GM18870 (cell line): ENCODE results near the gene HMOX1.

Experiments
- ATAC-seq: cut with Tn5 transposase; IDR thresholded peaks from one replicate; pipeline ENCODE4 v1.9.1; 2021; ENCODE audit warnings: moderate library complexity; ENCODE audit not compliant: unreplicated experiment

The HMOX1 gene

GRCh38 chr22:35380537-35381423 lies at the start of gene HMOX1:
Gene HMOX1, plus strand, starts transcription at chr22:35381096. Its CDS starts 78 bp downstream, at chr22:35381174.
- ATAC-seq = no peak

- no peak for ATAC-seq
These were observed 48.6 kb upstream of the HMOX1 start for GRCh38 chr22:35332278-35332677.

GRCh38 chr22:35333220-35333619 lies 47.7 kb upstream of the HMOX1 start:
- ATAC-seq = no peak

GRCh38 chr22:35334004-35334403 lies 46.9 kb upstream of the HMOX1 start:
- ATAC-seq = no peak

- no peak for ATAC-seq
These were observed 45.4 kb upstream of the HMOX1 start for GRCh38 chr22:35335468-35335867.

- ATAC-seq = no peak
These were observed 44.7 kb upstream of the HMOX1 start for GRCh38 chr22:35335936-35336781.

GRCh38 chr22:35337932-35338331 lies 43.0 kb upstream of the HMOX1 start:
- ATAC-seq = no peak

GRCh38 chr22:35341090-35341874 lies 39.6 kb upstream of the HMOX1 start:
- no peak for ATAC-seq

- no peak for ATAC-seq
These were observed 38.5 kb upstream of the HMOX1 start for GRCh38 chr22:35342390-35342789.

- no peak for ATAC-seq
These were observed 37.0 kb upstream of the HMOX1 start for GRCh38 chr22:35343664-35344550.

- ATAC-seq = no peak
These were observed 35.8 kb upstream of the HMOX1 start for GRCh38 chr22:35344956-35345690.

GRCh38 chr22:35345808-35346505 lies 34.9 kb upstream of the HMOX1 start:
- ATAC-seq = no peak

- ATAC-seq = no peak
These were observed 34.2 kb upstream of the HMOX1 start for GRCh38 chr22:35346596-35347220.

GRCh38 chr22:35347462-35347861 lies 33.4 kb upstream of the HMOX1 start:
- ATAC-seq = no peak

GRCh38 chr22:35348026-35348590 lies 32.8 kb upstream of the HMOX1 start:
- no peak for ATAC-seq

GRCh38 chr22:35348703-35349102 lies 32.2 kb upstream of the HMOX1 start:
- ATAC-seq = no peak

- no peak for ATAC-seq
These were observed 31.6 kb upstream of the HMOX1 start for GRCh38 chr22:35349368-35349703.
